ENCODE measurements around the gene NABP1.

- TF ChIP-seq CTCF (conservative IDR thresholded peaks at IDR 0.05) = no peak
- TF ChIP-seq EZH2 (IDR thresholded peaks at IDR 0.05; ENCODE audit: low read depth) = no peak
Measured at GRCh38 chr2:191707542-191707941, 29.6 kb downstream of the NABP1 start.
